ENCODE measurements around the gene SLC6A9. TPM values are rescaled to one million over a fixed set of nuclear protein-coding genes. Genes with fewer than 3 reads are reported as not detected.

The SLC6A9 gene
- total RNA-seq, 1 donor from 2014 or later, result 51.6 TPM

- H3K4me1 Mint-ChIP-seq (ENCODE audit: unreplicated experiment), result peaks cover 21% of the 10 kb centered on the region
- no peak for TF ChIP-seq CTCF (IDR thresholded peaks at IDR 0.05)
- H3K9me3 Mint-ChIP-seq (ENCODE audit: unreplicated experiment), result no peaks in the 10 kb centered on the region
- H3K27ac Mint-ChIP-seq (ENCODE audit: unreplicated experiment), result no peak overlapping the region
- no peak for DNase-seq (ENCODE audit: extremely low spot score, unreplicated experiment)
- peaks cover 3% of the 10 kb centered on the region for H3K36me3 Mint-ChIP-seq (ENCODE audit: unreplicated experiment)
- H3K4me3 Mint-ChIP-seq (ENCODE audit: unreplicated experiment), result no peak overlapping the region
- H3K27me3 Mint-ChIP-seq (ENCODE audit: unreplicated experiment), result no peaks in the 10 kb centered on the region
Observed at GRCh38 chr1:43984855-43985254, 46.4 kb downstream of the SLC6A9 start.

- Mint-ChIP-seq H3K27me3 (ENCODE audit: unreplicated experiment) (no peaks in the 10 kb centered on the region), H3K27ac (ENCODE audit: unreplicated experiment) (no peak overlapping the region), H3K4me3 (ENCODE audit: unreplicated experiment) (no peak overlapping the region), H3K36me3 (ENCODE audit: unreplicated experiment) (peaks cover 3% of the 10 kb centered on the region), H3K9me3 (ENCODE audit: unreplicated experiment) (no peaks in the 10 kb centered on the region), H3K4me1 (ENCODE audit: unreplicated experiment) (peaks cover 28% of the 10 kb centered on the region)
- TF ChIP-seq CTCF (IDR thresholded peaks at IDR 0.05), result no peak
- no peak for DNase-seq (ENCODE audit: extremely low spot score, unreplicated experiment)
Observed at GRCh38 chr1:43983253-43983899, 47.9 kb downstream of the SLC6A9 start.

GRCh38 chr1:43982808-43983207 lies 48.5 kb downstream of the SLC6A9 start:
- no peak for DNase-seq (ENCODE audit: extremely low spot score, unreplicated experiment)
- H3K27ac Mint-ChIP-seq (ENCODE audit: unreplicated experiment), result no peak overlapping the region
- TF ChIP-seq CTCF (IDR thresholded peaks at IDR 0.05), result no peak
- no peaks in the 10 kb centered on the region for H3K9me3 Mint-ChIP-seq (ENCODE audit: unreplicated experiment)
- H3K27me3 Mint-ChIP-seq (ENCODE audit: unreplicated experiment), result no peaks in the 10 kb centered on the region
- peaks cover 33% of the 10 kb centered on the region for H3K4me1 Mint-ChIP-seq (ENCODE audit: unreplicated experiment)
- H3K4me3 Mint-ChIP-seq (ENCODE audit: unreplicated experiment), result no peak overlapping the region
- peaks cover 7% of the 10 kb centered on the region for H3K36me3 Mint-ChIP-seq (ENCODE audit: unreplicated experiment)

- Mint-ChIP-seq H3K27ac (ENCODE audit: unreplicated experiment) (no peak overlapping the region), H3K4me1 (ENCODE audit: unreplicated experiment) (peaks cover 37% of the 10 kb centered on the region), H3K4me3 (ENCODE audit: unreplicated experiment) (no peak overlapping the region), H3K27me3 (ENCODE audit: unreplicated experiment) (no peaks in the 10 kb centered on the region), H3K36me3 (ENCODE audit: unreplicated experiment) (peaks cover 13% of the 10 kb centered on the region), H3K9me3 (ENCODE audit: unreplicated experiment) (no peaks in the 10 kb centered on the region)
- TF ChIP-seq CTCF (IDR thresholded peaks at IDR 0.05), result no peak
- no peak for DNase-seq (ENCODE audit: extremely low spot score, unreplicated experiment)
Observed at GRCh38 chr1:43982241-43982640, 49.0 kb downstream of the SLC6A9 start.

GRCh38 chr1:43981636-43982035 lies 49.6 kb downstream of the SLC6A9 start:
- Mint-ChIP-seq H3K27me3 (ENCODE audit: unreplicated experiment) (no peaks in the 10 kb centered on the region), H3K36me3 (ENCODE audit: unreplicated experiment) (peaks cover 19% of the 10 kb centered on the region), H3K9me3 (ENCODE audit: unreplicated experiment) (no peaks in the 10 kb centered on the region), H3K4me3 (ENCODE audit: unreplicated experiment) (no peak overlapping the region), H3K27ac (ENCODE audit: unreplicated experiment) (no peak overlapping the region), H3K4me1 (ENCODE audit: unreplicated experiment) (peaks cover 43% of the 10 kb centered on the region)
- DNase-seq (ENCODE audit: extremely low spot score, unreplicated experiment), result no peak
- TF ChIP-seq CTCF (IDR thresholded peaks at IDR 0.05), result no peak

Data from osteocyte (in vitro differentiated cells).